ENCODE measurements around the gene PIK3R3.

DNA sequence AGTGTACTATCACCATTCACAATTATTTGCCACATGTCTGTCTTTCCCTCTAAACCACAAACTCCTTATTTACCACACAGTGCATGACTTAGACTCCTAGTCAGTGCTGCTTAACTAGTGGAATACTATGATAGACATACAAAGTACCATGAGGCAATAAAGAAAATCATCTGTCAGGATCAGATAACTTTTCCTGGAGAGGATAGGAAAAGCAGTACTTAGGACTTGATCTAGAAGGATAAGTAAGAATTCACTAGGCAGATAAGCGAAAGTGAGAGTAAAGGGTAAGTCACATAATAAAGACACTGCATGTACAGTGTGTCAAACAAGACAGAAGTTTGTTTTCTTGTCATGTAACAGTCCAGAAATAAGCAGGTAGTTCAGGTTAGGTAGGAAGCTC, 21.3 kb upstream of the PIK3R3 start:
- TF ChIP-seq, protein P1, sequence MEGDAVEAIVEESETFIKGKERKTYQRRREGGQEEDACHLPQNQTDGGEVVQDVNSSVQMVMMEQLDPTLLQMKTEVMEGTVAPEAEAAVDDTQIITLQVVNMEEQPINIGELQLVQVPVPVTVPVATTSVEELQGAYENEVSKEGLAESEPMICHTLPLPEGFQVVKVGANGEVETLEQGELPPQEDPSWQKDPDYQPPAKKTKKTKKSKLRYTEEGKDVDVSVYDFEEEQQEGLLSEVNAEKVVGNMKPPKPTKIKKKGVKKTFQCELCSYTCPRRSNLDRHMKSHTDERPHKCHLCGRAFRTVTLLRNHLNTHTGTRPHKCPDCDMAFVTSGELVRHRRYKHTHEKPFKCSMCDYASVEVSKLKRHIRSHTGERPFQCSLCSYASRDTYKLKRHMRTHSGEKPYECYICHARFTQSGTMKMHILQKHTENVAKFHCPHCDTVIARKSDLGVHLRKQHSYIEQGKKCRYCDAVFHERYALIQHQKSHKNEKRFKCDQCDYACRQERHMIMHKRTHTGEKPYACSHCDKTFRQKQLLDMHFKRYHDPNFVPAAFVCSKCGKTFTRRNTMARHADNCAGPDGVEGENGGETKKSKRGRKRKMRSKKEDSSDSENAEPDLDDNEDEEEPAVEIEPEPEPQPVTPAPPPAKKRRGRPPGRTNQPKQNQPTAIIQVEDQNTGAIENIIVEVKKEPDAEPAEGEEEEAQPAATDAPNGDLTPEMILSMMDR (IDR thresholded peaks at IDR 0.05; ENCODE audit: extremely low read depth in 1 of 2, insufficient read depth in 1 of 2, low read depth in 1 of 2, low read length in 2 of 2), result no peak
- TF ChIP-seq POLR2AphosphoS5 (IDR thresholded peaks at IDR 0.05; ENCODE audit: insufficient read depth, low read depth, low read length) (no peak), EZH2 (IDR thresholded peaks at IDR 0.05; ENCODE audit: borderline replicate concordance, low read depth, low read length, severe bottlenecking) (no peak), POLR2A (IDR thresholded peaks at IDR 0.05; ENCODE audit: low read depth, low read length) (no peak)
- TF ChIP-seq, protein P2, sequence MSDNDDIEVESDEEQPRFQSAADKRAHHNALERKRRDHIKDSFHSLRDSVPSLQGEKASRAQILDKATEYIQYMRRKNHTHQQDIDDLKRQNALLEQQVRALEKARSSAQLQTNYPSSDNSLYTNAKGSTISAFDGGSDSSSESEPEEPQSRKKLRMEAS (IDR thresholded peaks at IDR 0.05; ENCODE audit: insufficient read depth, insufficient read length), result no peak
